ENCODE data around the gene PAX3. TPM values are rescaled to one million over a fixed set of nuclear protein-coding genes. Genes with fewer than 3 reads are reported as not detected.
"Not testable (repeated sequence)": the region's sequence is repeated elsewhere in the genome, so short reads cannot be mapped to it uniquely, and the experiment has no call there.

The PAX3 gene
- total RNA-seq, 2 experiments from 2014 or later: not detected

DNA sequence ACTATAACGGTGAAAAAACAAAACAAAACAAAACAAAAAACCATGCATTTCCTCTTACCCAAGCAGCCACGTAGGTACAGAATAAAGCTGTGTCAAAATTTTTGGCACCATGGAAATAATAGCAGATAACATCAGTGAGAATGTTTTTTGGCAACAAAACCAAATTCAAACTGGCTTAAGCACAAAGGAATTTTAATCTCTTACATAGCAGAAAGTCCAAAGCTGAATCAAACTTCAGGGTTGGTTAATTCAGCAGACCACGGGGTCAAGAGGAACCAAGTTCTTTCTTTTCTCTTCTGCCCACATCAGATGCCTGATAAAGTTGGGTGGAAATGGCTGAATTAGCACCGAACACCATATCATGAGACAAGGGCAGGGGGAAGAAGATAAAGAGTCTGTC lies 129.5 kb downstream of the PAX3 start:
- CTCF ChIA-PET: no interaction called here

DNA sequence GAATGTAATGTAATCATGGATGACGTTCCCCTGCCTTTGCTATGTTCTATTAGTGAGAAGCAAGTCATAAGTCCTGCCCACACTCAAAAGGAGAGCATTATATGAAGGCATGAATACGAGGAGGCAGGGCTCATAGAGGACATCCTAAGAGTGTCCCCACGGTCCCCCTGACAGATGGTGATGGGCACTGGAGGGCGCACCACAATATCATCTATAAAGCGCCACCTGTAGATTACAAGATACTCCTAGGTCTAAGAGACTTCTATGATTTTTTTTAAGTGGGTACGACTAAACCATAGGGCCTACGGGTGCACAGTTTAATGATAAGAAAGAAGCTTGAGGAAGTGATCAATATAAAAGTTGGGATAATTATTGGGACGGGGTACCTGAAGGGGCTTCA lies 131.0 kb downstream of the PAX3 start:
- ChIA-PET POLR2A (no interaction called here), CTCF (no interaction called here)
- Mint-ChIP-seq H3K27ac (no peak overlapping the region), H3K27me3 (ENCODE audit: low read depth) (no peaks in the 10 kb centered on the region), H3K9me3 (ENCODE audit: insufficient read depth) (no peaks in the 10 kb centered on the region), H3K36me3 (ENCODE audit: low read depth) (no peaks in the 10 kb centered on the region), H3K4me1 (ENCODE audit: low read depth) (no peaks in the 10 kb centered on the region), H3K4me3 (no peak overlapping the region)
- ATAC-seq (no peak), DNase-seq (no peak)

More for the DNA sequence above, 129.5 kb downstream of the PAX3 start:
- Mint-ChIP-seq H3K36me3 (ENCODE audit: low read depth) (no peaks in the 10 kb centered on the region), H3K27me3 (ENCODE audit: low read depth) (no peaks in the 10 kb centered on the region), H3K27ac (no peak overlapping the region), H3K9me3 (ENCODE audit: insufficient read depth) (no peaks in the 10 kb centered on the region), H3K4me1 (ENCODE audit: low read depth) (no peaks in the 10 kb centered on the region), H3K4me3 (no peak overlapping the region)
- POLR2A ChIA-PET: no interaction called here
- DNase-seq: no peak
- no peak for ATAC-seq

GRCh38 chr2:222160944-222161343 lies 137.9 kb downstream of the PAX3 start:
- ChIA-PET POLR2A (no interaction called here), CTCF (no interaction called here)
- no peaks in the 10 kb centered on the region for H3K4me1 Mint-ChIP-seq (ENCODE audit: low read depth)
- DNase-seq (no peak), ATAC-seq (no peak)
- H3K9me3 Mint-ChIP-seq (ENCODE audit: insufficient read depth): no peaks in the 10 kb centered on the region
- no peak overlapping the region for H3K27ac Mint-ChIP-seq
- H3K4me3 Mint-ChIP-seq: no peak overlapping the region
- no peaks in the 10 kb centered on the region for H3K27me3 Mint-ChIP-seq (ENCODE audit: low read depth)
- no peaks in the 10 kb centered on the region for H3K36me3 Mint-ChIP-seq (ENCODE audit: low read depth)

DNA sequence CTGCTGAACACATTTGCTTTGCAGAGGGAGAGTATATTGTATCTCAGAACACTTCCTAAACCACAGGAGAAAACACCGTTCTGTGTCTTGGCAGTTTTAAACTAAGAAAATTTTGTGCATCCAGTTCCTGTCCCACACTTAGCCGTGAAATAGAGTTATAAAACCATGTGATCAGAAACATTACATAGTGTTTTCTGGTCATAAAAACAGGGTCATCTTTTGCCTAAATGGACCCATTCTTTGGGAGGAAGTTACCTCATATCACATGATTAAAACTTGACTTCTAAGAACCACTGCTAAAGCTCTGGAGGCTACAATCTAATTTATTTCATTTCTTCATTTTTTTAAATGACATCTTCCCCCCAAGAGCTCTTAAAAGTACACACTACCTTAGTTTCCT lies 138.7 kb downstream of the PAX3 start:
- DNase-seq (no peak), ATAC-seq (no peak)
- H3K4me3 Mint-ChIP-seq: no peak overlapping the region
- H3K27ac Mint-ChIP-seq: no peak overlapping the region
- H3K9me3 Mint-ChIP-seq (ENCODE audit: insufficient read depth): no peaks in the 10 kb centered on the region
- no peaks in the 10 kb centered on the region for H3K27me3 Mint-ChIP-seq (ENCODE audit: low read depth)
- no peaks in the 10 kb centered on the region for H3K4me1 Mint-ChIP-seq (ENCODE audit: low read depth)
- H3K36me3 Mint-ChIP-seq (ENCODE audit: low read depth): no peaks in the 10 kb centered on the region
- POLR2A ChIA-PET: no interaction called here
- CTCF ChIA-PET: no interaction called here

- Mint-ChIP-seq H3K36me3 (ENCODE audit: low read depth) (no peaks in the 10 kb centered on the region), H3K27me3 (ENCODE audit: low read depth) (no peaks in the 10 kb centered on the region), H3K27ac (no peak overlapping the region), H3K9me3 (ENCODE audit: insufficient read depth) (no peaks in the 10 kb centered on the region), H3K4me1 (ENCODE audit: low read depth) (no peaks in the 10 kb centered on the region), H3K4me3 (no peak overlapping the region)
- DNase-seq: no peak
- CTCF ChIA-PET: no interaction called here
- no peak for ATAC-seq
- POLR2A ChIA-PET: no interaction called here
Observed at GRCh38 chr2:222159221-222159620, 139.6 kb downstream of the PAX3 start.

- H3K9me3 Mint-ChIP-seq (ENCODE audit: insufficient read depth); H3K27ac Mint-ChIP-seq; H3K4me1 Mint-ChIP-seq (ENCODE audit: low read depth); DNase-seq; H3K4me3 Mint-ChIP-seq; CTCF ChIA-PET; ATAC-seq; POLR2A ChIA-PET; H3K27me3 Mint-ChIP-seq (ENCODE audit: low read depth); H3K36me3 Mint-ChIP-seq (ENCODE audit: low read depth): not testable (repeated sequence)
Observed at GRCh38 chr2:222155003-222155664, 143.7 kb downstream of the PAX3 start.

Other genes starting within 250 kb of the PAX3 start
- under 1 TPM; 0.08 to 0.11 TPM for gene SGPP2, start 125.5 kb upstream of the PAX3 start, total RNA-seq